Keratinocyte (primary cell): Measurements from ENCODE around the gene TMEM132D. TPM values are rescaled to one million over a fixed set of nuclear protein-coding genes. Genes with fewer than 3 reads are reported as not detected.

Experiments used
- DNase-seq: peaks from one replicate; pipeline ENCODE4 v3.0.0-alpha.2; 2011; ENCODE audit warnings: low read depth, missing footprints, low spot score
- FAIRE-seq: peaks from 2 replicates; lab custom pipeline; 2011; peaks lifted over from hg19 to GRCh38; lab: Jason Lieb, UNC
- H2AFZ ChIP-seq: 2 replicates; pipeline ENCODE4 v1.6.0; 2012; ENCODE audit warnings: low read length, control low read depth, inconsistent platforms; ENCODE audit not compliant: control insufficient read depth
- H3K27ac ChIP-seq: 2 replicates; pipeline ENCODE4 v1.5.1; 2011; ENCODE audit warnings: low read length; ENCODE audit not compliant: control insufficient read depth, insufficient read depth
- H3K27me3 ChIP-seq: 3 replicates; pipeline ENCODE4 v1.6.0; 2011; ENCODE audit warnings: low read length; ENCODE audit not compliant: control insufficient read depth, insufficient read depth; ENCODE audit errors: extremely low read depth
- H3K36me3 ChIP-seq, 2 experiments: 2 replicates in 1 of 2; 3 replicates in 1 of 2; pipeline ENCODE4 v1.5.1; 2011; ENCODE audit warnings: low read length in 2 of 2, mild to moderate bottlenecking in 1 of 2; ENCODE audit not compliant: control insufficient read depth in 2 of 2, insufficient read depth in 2 of 2; ENCODE audit errors: extremely low read depth in 1 of 2
- H3K4me1 ChIP-seq: 3 replicates; pipeline ENCODE4 v1.5.1; 2011; ENCODE audit warnings: low read length; ENCODE audit not compliant: control insufficient read depth, insufficient read depth; ENCODE audit errors: extremely low read depth
- H3K4me2 ChIP-seq: 3 replicates; pipeline ENCODE4 v1.6.0; 2011; ENCODE audit warnings: low read depth, low read length; ENCODE audit not compliant: control insufficient read depth, insufficient read depth; ENCODE audit errors: extremely low read depth
- H3K4me3 ChIP-seq, 3 experiments: fragments of 200-600 bp in 1 of 3; sonication (generic) in 1 of 3; 2 replicates in 2 of 3; 3 replicates in 1 of 3; pipeline ENCODE4 v1.5.1; 2011 to 2016; ENCODE audit warnings: low read length in 3 of 3, mild to moderate bottlenecking in 3 of 3, control low read depth in 2 of 3, inconsistent platforms in 1 of 3, low read depth in 1 of 3, mixed read lengths in 1 of 3, mixed run types in 1 of 3, moderate library complexity in 1 of 3; ENCODE audit not compliant: control insufficient read depth in 2 of 3, insufficient read depth in 2 of 3; ENCODE audit errors: extremely low read depth in 1 of 3
- H3K79me2 ChIP-seq: 2 replicates; pipeline ENCODE4 v1.6.0; 2012; ENCODE audit warnings: low read length; ENCODE audit not compliant: control insufficient read depth, insufficient read depth
- H3K9ac ChIP-seq: 3 replicates; pipeline ENCODE4 v1.6.0; 2011; ENCODE audit warnings: low read length; ENCODE audit not compliant: control insufficient read depth, insufficient read depth; ENCODE audit errors: extremely low read depth
- H3K9me1 ChIP-seq: 3 replicates; pipeline ENCODE4 v1.6.0; 2011; ENCODE audit warnings: low read length; ENCODE audit not compliant: control insufficient read depth, insufficient read depth; ENCODE audit errors: extremely low read depth
- H3K9me3 ChIP-seq: 2 replicates; pipeline ENCODE4 v1.5.1; 2012; ENCODE audit warnings: low read depth, low read length; ENCODE audit not compliant: control insufficient read depth
- H4K20me1 ChIP-seq: 3 replicates; pipeline ENCODE4 v1.6.0; 2011; ENCODE audit warnings: low read length; ENCODE audit not compliant: control insufficient read depth, insufficient read depth; ENCODE audit errors: extremely low read depth
- CTCF ChIP-seq, 3 experiments: IDR thresholded peaks in 1 of 3; conservative IDR thresholded peaks in 1 of 3; optimal IDR thresholded peaks in 1 of 3; 2 replicates in 2 of 3; 3 replicates in 1 of 3; pipeline versions ENCODE3 to v1.5.1; 2011; ENCODE audit warnings: low read length in 3 of 3, mild to moderate bottlenecking in 3 of 3, moderate library complexity in 2 of 3, control low read depth in 1 of 3, inconsistent platforms in 1 of 3; ENCODE audit not compliant: insufficient read depth in 2 of 3; ENCODE audit errors: extremely low read depth in 1 of 3
- EZH2 ChIP-seq: IDR thresholded peaks from one replicate; pipeline ENCODE4 v1.6.1; 2012; ENCODE audit warnings: inconsistent platforms, mild to moderate bottlenecking, low read length, moderate library complexity
- dilution Hi-C: fragments of 300-500 bp; cut with MboI; formaldehyde crosslinking; loops from one replicate; pipeline ENCODE4 v1.7.0; 2020; ENCODE audit warnings: low sequenced_read_pairs; ENCODE audit not compliant: extremely low pct_ligation_motif_present
- polyA plus RNA-seq, 5 experiments: library from polyadenylated mRNA; depleted of rRNA in 3 of 5; stranded (reverse) in 3 of 5; stranded (forward) in 1 of 5; unstranded in 1 of 5; fragments of >200 nt; gene quantifications; 1 replicate in 1 of 5; 2 replicates in 3 of 5; 3 replicates in 1 of 5; pipeline versions ENCODE4 v1.2.1 to v1.2.3, GENCODE V29; 2011 to 2012; ENCODE audit warnings: missing spikeins in 2 of 5, low read depth in 1 of 5, low replicate concordance in 1 of 5

Gene TMEM132D
- polyA plus RNA-seq, 1 donor (not counting 4 experiments of a cell fraction or from before 2014, with no cell fraction given): not detected

DNA sequence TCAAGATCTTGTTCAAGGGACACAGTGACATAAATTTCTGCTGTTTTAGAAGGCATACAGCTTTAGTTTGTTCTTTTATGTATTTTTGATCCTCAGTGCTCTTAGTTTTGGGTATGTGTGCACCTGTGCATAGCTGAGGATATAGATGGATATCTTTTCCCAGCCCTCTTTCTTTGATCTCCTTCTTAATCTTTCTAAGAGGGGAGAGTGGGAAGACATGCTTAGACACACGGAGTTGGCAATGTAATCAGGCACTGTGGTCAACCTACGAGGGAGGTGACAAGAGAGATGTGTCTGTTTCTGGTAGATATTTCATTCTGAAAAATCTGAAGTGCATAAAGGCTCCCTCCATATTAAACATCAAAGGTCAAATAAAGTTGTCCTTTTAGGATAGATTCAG is 340.6 kb downstream of the TMEM132D start:
- H3K4me3 ChIP-seq: no peak overlapping the region
- no peak for TF ChIP-seq CTCF (optimal IDR thresholded peaks at IDR 0.05 in 1 of 3, IDR thresholded peaks at IDR 0.05 in 1 of 3, conservative IDR thresholded peaks at IDR 0.05 in 1 of 3; ENCODE audit: extremely low read depth in 1 of 3, insufficient read depth in 2 of 3, low read length in 3 of 3)
- no peak for TF ChIP-seq EZH2
- FAIRE-seq (no peak), DNase-seq (no peak)
- H3K4me2 ChIP-seq: no peak overlapping the region
- no peak overlapping the region for H2AFZ ChIP-seq
- no peaks in the 10 kb centered on the region for H3K9me1 ChIP-seq
- no peaks in the 10 kb centered on the region for H3K79me2 ChIP-seq
- no peak overlapping the region for H3K27ac ChIP-seq
- no peak overlapping the region for H3K9ac ChIP-seq
- H3K36me3 ChIP-seq: no peaks in the 10 kb centered on the region
- peaks cover 4% of the 10 kb centered on the region for H3K9me3 ChIP-seq
- no peaks in the 10 kb centered on the region for H3K4me1 ChIP-seq
- H3K27me3 ChIP-seq: no peaks in the 10 kb centered on the region
- dilution Hi-C loops: no loop called here
- no peaks in the 10 kb centered on the region for H4K20me1 ChIP-seq

- no peaks in the 10 kb centered on the region for H3K4me1 ChIP-seq
- no peak overlapping the region for H3K9ac ChIP-seq
- H3K9me3 ChIP-seq: peaks cover 6% of the 10 kb centered on the region
- no peak for FAIRE-seq
- H3K27ac ChIP-seq: no peak overlapping the region
- no peak for TF ChIP-seq CTCF (optimal IDR thresholded peaks at IDR 0.05 in 1 of 3, IDR thresholded peaks at IDR 0.05 in 1 of 3, conservative IDR thresholded peaks at IDR 0.05 in 1 of 3; ENCODE audit: extremely low read depth in 1 of 3, insufficient read depth in 2 of 3, low read length in 3 of 3)
- no peak for TF ChIP-seq EZH2
- no peak overlapping the region for H3K4me3 ChIP-seq
- H3K79me2 ChIP-seq: no peaks in the 10 kb centered on the region
- H2AFZ ChIP-seq: no peak overlapping the region
- H3K27me3 ChIP-seq: no peaks in the 10 kb centered on the region
- H3K4me2 ChIP-seq: no peak overlapping the region
- DNase-seq: no peak
- no peaks in the 10 kb centered on the region for H4K20me1 ChIP-seq
- no peaks in the 10 kb centered on the region for H3K9me1 ChIP-seq
- dilution Hi-C loops: no loop called here
- H3K36me3 ChIP-seq: no peaks in the 10 kb centered on the region
Measured at GRCh38 chr12:129561304-129561703, 342.5 kb downstream of the TMEM132D start.
